Suprapubic skin (tissue), 4 donors: Measurements from ENCODE around the gene CSMD2. TPM values are rescaled to one million over a fixed set of nuclear protein-coding genes. Genes with fewer than 3 reads are reported as not detected.

Experiments
- DNase-seq, 2 donors: peaks; one replicate each; pipeline ENCODE4 v3.0.0-alpha.2; 2019; ENCODE audit warnings: low spot score in 2 of 2
- H3K27ac ChIP-seq: fragments of 200-600 bp; sonication (generic); one replicate; pipeline ENCODE4 v1.5.1; 2019
- H3K27me3 ChIP-seq: fragments of 200-600 bp; sonication (generic); one replicate; pipeline ENCODE4 v1.5.1; 2019
- H3K36me3 ChIP-seq: fragments of 200-600 bp; sonication (generic); one replicate; pipeline ENCODE4 v1.5.1; 2019
- H3K4me1 ChIP-seq: fragments of 200-600 bp; sonication (generic); one replicate; pipeline ENCODE4 v1.5.1; 2019
- H3K4me3 ChIP-seq: fragments of 200-600 bp; sonication (generic); one replicate; pipeline ENCODE4 v1.5.1; 2019; ENCODE audit warnings: mild to moderate bottlenecking
- H3K9me3 ChIP-seq: fragments of 200-600 bp; sonication (generic); one replicate; pipeline ENCODE4 v1.5.1; 2019
- CTCF ChIP-seq, 2 donors: fragments of 200-600 bp in 1 of 2; fragments of 450-650 bp in 1 of 2; sonication (generic) in 1 of 2; IDR thresholded peaks; one replicate each; pipeline ENCODE4 v1.5.1; 2016 to 2019; ENCODE audit warnings: antibody characterized with exemption in 2 of 2, mild to moderate bottlenecking in 1 of 2, moderate library complexity in 1 of 2
- EP300 ChIP-seq: sonication (generic); formaldehyde crosslinking; IDR thresholded peaks from one replicate; pipeline ENCODE4 v1.6.1; 2017; ENCODE audit warnings: antibody characterized with exemption
- POLR2A ChIP-seq, 2 donors: fragments of 450-650 bp; IDR thresholded peaks; one replicate each; pipeline ENCODE4 v1.6.1; 2017; ENCODE audit warnings: antibody characterized with exemption in 2 of 2, mild to moderate bottlenecking in 2 of 2, moderate library complexity in 2 of 2
- POLR2AphosphoS5 ChIP-seq, 3 donors: sonication (generic); formaldehyde crosslinking; IDR thresholded peaks; one replicate each; pipeline ENCODE4 v1.6.1; 2017; ENCODE audit warnings: antibody characterized with exemption in 3 of 3
- WGBS: methylation state at CpG from one replicate; pipeline ENCODE4 v1.1.5; 2018; 5-methylcytosine and 5-hydroxymethylcytosine counted together
- total RNA-seq, 4 donors: library from RNA; depleted of rRNA; stranded (reverse); fragments of >200 nt; gene quantifications; one replicate each; pipeline ENCODE4 v1.1.0, GENCODE V29; 2016

The CSMD2 gene
- total RNA-seq, 4 donors from 2014 or later: 0.08 to 0.55 (median 0.13) TPM

GRCh38 chr1:34013958-34014737 lies 150.9 kb downstream of the CSMD2 start:
- no peak overlapping the region for H3K4me3 ChIP-seq
- DNase-seq: no peak
- no peaks in the 10 kb centered on the region for H3K27me3 ChIP-seq
- H3K36me3 ChIP-seq: no peaks in the 10 kb centered on the region
- TF ChIP-seq POLR2AphosphoS5 (IDR thresholded peaks at IDR 0.05) (no peak), CTCF (IDR thresholded peaks at IDR 0.05) (peak in 1 of 2 donors; percentile 26)
- whole genome bisulfite sequencing: 62% methylated on average over 11 of the region's 11 CpGs
- H3K9me3 ChIP-seq: no peaks in the 10 kb centered on the region
- no peak overlapping the region for H3K27ac ChIP-seq
- no peaks in the 10 kb centered on the region for H3K4me1 ChIP-seq

GRCh38 chr1:34013136-34013535 lies 151.9 kb downstream of the CSMD2 start:
- TF ChIP-seq POLR2AphosphoS5 (IDR thresholded peaks at IDR 0.05): no peak
- no peak for TF ChIP-seq CTCF (IDR thresholded peaks at IDR 0.05)
- TF ChIP-seq POLR2A (IDR thresholded peaks at IDR 0.05): no peak
- TF ChIP-seq EP300: no peak
- no peaks in the 10 kb centered on the region for H3K9me3 ChIP-seq
- no peak for DNase-seq
- no peaks in the 10 kb centered on the region for H3K4me1 ChIP-seq
- H3K4me3 ChIP-seq: no peak overlapping the region
- H3K27me3 ChIP-seq: no peaks in the 10 kb centered on the region
- no peak overlapping the region for H3K27ac ChIP-seq
- H3K36me3 ChIP-seq: no peaks in the 10 kb centered on the region
- WGBS: 85% methylated on average over 9 of the region's 10 CpGs

GRCh38 chr1:34009340-34009985 lies 155.6 kb downstream of the CSMD2 start:
- H3K27me3 ChIP-seq: no peaks in the 10 kb centered on the region

GRCh38 chr1:34007760-34008159 lies 157.3 kb downstream of the CSMD2 start:
- 72% methylated on average over 2 of the region's 2 CpGs for WGBS
- no peak for TF ChIP-seq CTCF (IDR thresholded peaks at IDR 0.05)
- TF ChIP-seq POLR2AphosphoS5 (IDR thresholded peaks at IDR 0.05): no peak
- TF ChIP-seq POLR2A (IDR thresholded peaks at IDR 0.05): no peak
- TF ChIP-seq EP300: no peak

More at GRCh38 chr1:34009340-34009985, 155.6 kb downstream of the CSMD2 start:
- Histone ChIP-seq H3K27ac (no peak overlapping the region), H3K9me3 (no peaks in the 10 kb centered on the region), H3K36me3 (no peaks in the 10 kb centered on the region), H3K4me3 (no peak overlapping the region), H3K4me1 (no peaks in the 10 kb centered on the region)
- WGBS: 80% methylated on average over 5 of the region's 5 CpGs
- DNase-seq: no peak
- TF ChIP-seq POLR2A (IDR thresholded peaks at IDR 0.05): no peak
- TF ChIP-seq POLR2AphosphoS5 (IDR thresholded peaks at IDR 0.05): no peak
- TF ChIP-seq CTCF (IDR thresholded peaks at IDR 0.05): no peak
- no peak for TF ChIP-seq EP300

GRCh38 chr1:34005309-34005708 lies 159.7 kb downstream of the CSMD2 start:
- Histone ChIP-seq H3K27me3 (no peaks in the 10 kb centered on the region), H3K36me3 (no peaks in the 10 kb centered on the region), H3K9me3 (no peaks in the 10 kb centered on the region), H3K4me1 (no peaks in the 10 kb centered on the region), H3K4me3 (no peak overlapping the region), H3K27ac (no peak overlapping the region)
- DNase-seq: peak in 1 of 2 donors; percentile 1
- WGBS: 100% methylated on average over 1 of the region's 2 CpGs
- TF ChIP-seq POLR2A (IDR thresholded peaks at IDR 0.05): no peak
- TF ChIP-seq POLR2AphosphoS5 (IDR thresholded peaks at IDR 0.05): no peak
- TF ChIP-seq EP300: no peak
- TF ChIP-seq CTCF (IDR thresholded peaks at IDR 0.05): no peak

More at GRCh38 chr1:34007760-34008159, 157.3 kb downstream of the CSMD2 start:
- Histone ChIP-seq H3K9me3 (no peaks in the 10 kb centered on the region), H3K27ac (no peak overlapping the region), H3K27me3 (no peaks in the 10 kb centered on the region), H3K4me3 (no peak overlapping the region), H3K36me3 (no peaks in the 10 kb centered on the region), H3K4me1 (no peaks in the 10 kb centered on the region)
- DNase-seq: no peak
